Right cardiac atrium (tissue), 5 donors: ENCODE data around the gene TNS4. TPM values are rescaled to one million over a fixed set of nuclear protein-coding genes. Genes with fewer than 3 reads are reported as not detected.
A peak's percentile ranks its signal among the peaks of the same experiment; 100 is the strongest.

ENCODE experiments used
- ATAC-seq, 2 donors: fragments of 200-7000 bp; cut with Tn5 transposase; one replicate each; pipeline versions ENCODE4 v1.8.0 to v1.9.1; 2020; ENCODE audit warnings: moderate library complexity in 2 of 2, mild to moderate bottlenecking in 1 of 2
- DNase-seq, 3 donors: peaks; one replicate each; pipeline ENCODE4 v3.0.0-alpha.2; 2020
- H3K27ac ChIP-seq: one replicate; pipeline ENCODE4 v1.5.1; 2013; ENCODE audit warnings: mild to moderate bottlenecking, low read length, control low read depth, moderate library complexity
- H3K27me3 ChIP-seq: one replicate; pipeline ENCODE4 v1.6.1; 2013; ENCODE audit not compliant: control insufficient read depth, insufficient read depth
- H3K4me1 ChIP-seq: one replicate; pipeline ENCODE4 v1.6.1; 2013; ENCODE audit warnings: low read length; ENCODE audit not compliant: control insufficient read depth, insufficient read depth
- H3K4me3 ChIP-seq: one replicate; pipeline ENCODE4 v1.5.1; 2013; ENCODE audit warnings: low read length, control low read depth
- H3K9me3 ChIP-seq: one replicate; pipeline ENCODE4 v1.6.1; 2013; ENCODE audit warnings: low read length; ENCODE audit not compliant: control insufficient read depth
- WGBS: extraction: QIAGEN DNeasy Blood & Tissue Kit; methylation state at CpG from one replicate; pipeline ENCODE4 v1.1.7; 2013; 5-methylcytosine and 5-hydroxymethylcytosine counted together
- intact Hi-C, 4 donors: fragments of 100-400 bp; cut with DNase I; formaldehyde crosslinking; loops; one replicate each; pipeline versions ENCODE4 v1.11.0 to v1.14.0; 2022 to 2023
- polyA plus RNA-seq: library from polyadenylated mRNA; stranded (reverse); fragments of 200-250 nt; gene quantifications from one replicate; pipeline ENCODE4 v1.2.3, GENCODE V29; 2013
- total RNA-seq, 4 donors: library from RNA; stranded (reverse); fragmentation: NEBNext Ultra II Directional; extraction: Animal tissue kit (Norgen Biotek cat#: 25700); gene quantifications; one replicate each; pipeline ENCODE4 v1.2.1, GENCODE V29; 2021
- donor health status: healthy with polysubstance abuse.
- donor health status: DM: no; HTN: yes; CAD: no.
- donor health status: DM: no; HTN: no; CAD: no.
- donor health status: DM: no; HTN: yes; CAD: no; lungs with severe emphysema.
- donor health status: DM: yes; HTN: yes; CAD: no.

TNS4 gene
- total and polyA plus RNA-seq, 5 donors: 0.14 TPM; not detected in 4

GRCh38 chr17:40541873-40542557, 40.6 kb upstream of the TNS4 start:
- 40% methylated on average over 18 of the region's 18 CpGs for WGBS
- DNase-seq: peak in 1 of 3 donors; percentile 94
- H3K27ac ChIP-seq: peak overlapping the region; percentile 96
- peak; percentile 81 to 88 for ATAC-seq
- H3K4me3 ChIP-seq: no peak overlapping the region
- intact Hi-C loops: no loop called here
- H3K4me1 ChIP-seq: peaks cover 35% of the 10 kb centered on the region
- no peaks in the 10 kb centered on the region for H3K9me3 ChIP-seq
- H3K27me3 ChIP-seq: no peaks in the 10 kb centered on the region

GRCh38 chr17:40541060-40541872, 39.8 kb upstream of the TNS4 start:
- DNase-seq: peak in 2 of 3 donors; percentile 60 to 67
- H3K4me1 ChIP-seq: peaks cover 43% of the 10 kb centered on the region
- 77% methylated on average over 20 of the region's 20 CpGs for WGBS

GRCh38 chr17:40540448-40540847, 39.0 kb upstream of the TNS4 start:
- Histone ChIP-seq H3K27me3 (no peaks in the 10 kb centered on the region), H3K27ac (peak overlapping the region; percentile 24), H3K9me3 (no peaks in the 10 kb centered on the region), H3K4me3 (no peak overlapping the region), H3K4me1 (peaks cover 49% of the 10 kb centered on the region)
- ATAC-seq (no peak), DNase-seq (peak in 1 of 3 donors; percentile 36)
- 72% methylated on average over 8 of the region's 8 CpGs for WGBS
- intact Hi-C loops: no loop called here

More at GRCh38 chr17:40541060-40541872, 39.8 kb upstream of the TNS4 start:
- intact Hi-C loops: no loop called here
- H3K4me3 ChIP-seq: no peak overlapping the region
- H3K27ac ChIP-seq: peak overlapping the region; percentile 96
- no peaks in the 10 kb centered on the region for H3K27me3 ChIP-seq
- ATAC-seq: no peak
- H3K9me3 ChIP-seq: no peaks in the 10 kb centered on the region

GRCh38 chr17:40539711-40540411, 38.4 kb upstream of the TNS4 start:
- peak in 2 of 3 donors; percentile 61 to 70 for DNase-seq
- H3K9me3 ChIP-seq: no peaks in the 10 kb centered on the region
- H3K4me1 ChIP-seq: peaks cover 49% of the 10 kb centered on the region
- intact Hi-C loops: loop anchor here (2.0 to 10.0 kb wide), 8 partner anchors 13 to 235 kb away; partner anchors contain the start of genes RARA (in 2 of the 4), GJD3 (in 1 of the 4) and IGFBP4 (in 1 of the 4)
- H3K27ac ChIP-seq: peak overlapping the region; percentile 24
- WGBS: 69% methylated on average over 9 of the region's 9 CpGs
- no peaks in the 10 kb centered on the region for H3K27me3 ChIP-seq
- H3K4me3 ChIP-seq: no peak overlapping the region
- ATAC-seq: peak in 1 of 2 donors; percentile 39

GRCh38 chr17:40538936-40539705, 37.7 kb upstream of the TNS4 start:
- Histone ChIP-seq H3K27ac (peak overlapping the region; percentile 65), H3K27me3 (no peaks in the 10 kb centered on the region), H3K4me1 (peaks cover 49% of the 10 kb centered on the region), H3K4me3 (no peak overlapping the region), H3K9me3 (no peaks in the 10 kb centered on the region)
- DNase-seq (no peak), ATAC-seq (no peak)
- WGBS: 55% methylated on average over 6 of the region's 6 CpGs
- intact Hi-C loops: loop anchor here (2.0 to 10.0 kb wide), 8 partner anchors 14 to 234 kb away; partner anchors contain the start of genes RARA (in 2 of the 4), GJD3 (in 1 of the 4) and IGFBP4 (in 1 of the 4)

- no peaks in the 10 kb centered on the region for H3K9me3 ChIP-seq
- peak overlapping the region; percentile 65 for H3K27ac ChIP-seq
- no peak overlapping the region for H3K4me3 ChIP-seq
- whole genome bisulfite sequencing: 54% methylated on average over 15 of the region's 15 CpGs
- DNase-seq (peak; percentile 69 to 90 (median 84)), ATAC-seq (peak in 1 of 2 donors; percentile 47)
- intact Hi-C loops: loop anchor here (2.0 to 10.0 kb wide), 8 partner anchors 15 to 233 kb away; partner anchors contain the start of genes RARA (in 2 of the 4), GJD3 (in 1 of the 4) and IGFBP4 (in 1 of the 4)
- H3K4me1 ChIP-seq: peaks cover 45% of the 10 kb centered on the region
- no peaks in the 10 kb centered on the region for H3K27me3 ChIP-seq
These were observed 36.9 kb upstream of the TNS4 start for GRCh38 chr17:40538019-40538935.

GRCh38 chr17:40536295-40537171, 35.1 kb upstream of the TNS4 start:
- DNase-seq: peak; percentile 79 to 83 (median 82)
- Histone ChIP-seq H3K27me3 (no peaks in the 10 kb centered on the region), H3K27ac (peak overlapping the region; percentile 73), H3K9me3 (no peaks in the 10 kb centered on the region), H3K4me3 (no peak overlapping the region), H3K4me1 (peaks cover 36% of the 10 kb centered on the region)
- ATAC-seq: peak; percentile 47 to 74
- intact Hi-C loops: loop anchor here (2.0 to 10.0 kb wide), 8 partner anchors 20 to 232 kb away; partner anchors contain the start of genes RARA (in 2 of the 4), GJD3 (in 1 of the 4) and IGFBP4 (in 1 of the 4)
- WGBS: 18% methylated on average over 13 of the region's 13 CpGs

GRCh38 chr17:40535924-40536294, 34.5 kb upstream of the TNS4 start:
- H3K4me1 ChIP-seq: peaks cover 31% of the 10 kb centered on the region
- intact Hi-C loops: loop anchor here (2.0 to 10.0 kb wide), 8 partner anchors 21 to 231 kb away; partner anchors contain the start of genes RARA (in 2 of the 4), GJD3 (in 1 of the 4) and IGFBP4 (in 1 of the 4)
- DNase-seq: no peak
- H3K9me3 ChIP-seq: no peaks in the 10 kb centered on the region
- WGBS: 29% methylated on average over 3 of the region's 3 CpGs
- H3K4me3 ChIP-seq: no peak overlapping the region
- H3K27ac ChIP-seq: peak overlapping the region; percentile 73
- ATAC-seq: peak; percentile 0 to 8
- H3K27me3 ChIP-seq: no peaks in the 10 kb centered on the region
